OCI-LY7 (cell line): ENCODE results near the gene AGFG1. TPM values are rescaled to one million over a fixed set of nuclear protein-coding genes. Genes with fewer than 3 reads are reported as not detected.
A peak's percentile ranks its signal among the peaks of the same experiment; 100 is the strongest.

Experiments used
- BruUV-seq: library from RNA; stranded (reverse); fragments of 400-500 nt; replicated peaks from 2 replicates; lab custom pipeline; 2021; lab: Mats Ljungman, UMichigan
- CTCF ChIA-PET: fragments of 300-600 bp; sonication (Branson Sonifier 250); formaldehyde crosslinking; loops from one replicate; lab custom pipeline; 2022; ENCODE audit warnings: antibody characterized with exemption; ENCODE audit not compliant: unreplicated experiment; lab: Charles Lee
- POLR2A ChIA-PET: fragments of 300-600 bp; sonication (Branson Sonifier 250); formaldehyde crosslinking; loops from one replicate; lab custom pipeline; 2022; ENCODE audit warnings: antibody characterized with exemption; lab: Charles Lee
- DNase-seq: peaks from one replicate; pipeline ENCODE4 v3.0.0-alpha.2; 2015; ENCODE audit warnings: low spot score
- H2AFZ ChIP-seq: fragments of 200-600 bp; sonication (generic), shearing (Covaris generic); 2 replicates; pipeline ENCODE4 v1.6.1; 2014; ENCODE audit warnings: mild to moderate bottlenecking, antibody characterized with exemption, low read length, moderate library complexity
- H3K27ac ChIP-seq: fragments of 200-600 bp; sonication (generic); 2 replicates; pipeline ENCODE4 v1.5.1; 2014; ENCODE audit warnings: mixed run types, low read depth, mild to moderate bottlenecking, moderate library complexity, low read length, inconsistent platforms; ENCODE audit not compliant: poor library complexity, severe bottlenecking
- H3K36me3 ChIP-seq: fragments of 200-600 bp; sonication (generic); 2 replicates; pipeline ENCODE4 v1.6.1; 2014; ENCODE audit warnings: mild to moderate bottlenecking, antibody characterized with exemption, low read length, moderate library complexity, mixed read lengths; ENCODE audit not compliant: insufficient read depth
- H3K4me1 ChIP-seq: fragments of 200-600 bp; sonication (generic); 2 replicates; pipeline ENCODE4 v1.5.1; 2014; ENCODE audit warnings: mild to moderate bottlenecking, low read length; ENCODE audit not compliant: insufficient read depth, poor library complexity, severe bottlenecking
- H3K4me2 ChIP-seq: fragments of 200-600 bp; sonication (generic); 2 replicates; pipeline ENCODE4 v1.6.1; 2014; ENCODE audit warnings: mild to moderate bottlenecking, low read length
- H3K4me3 ChIP-seq: fragments of 200-600 bp; sonication (generic); 2 replicates; pipeline ENCODE4 v1.5.1; 2014; ENCODE audit warnings: mild to moderate bottlenecking, low read depth, low read length; ENCODE audit not compliant: poor library complexity, severe bottlenecking
- H3K79me2 ChIP-seq: fragments of 200-600 bp; sonication (generic); 2 replicates; pipeline ENCODE4 v1.6.1; 2016; ENCODE audit warnings: low read depth, mild to moderate bottlenecking, low read length, moderate library complexity, mixed read lengths; ENCODE audit not compliant: insufficient read depth
- H3K9me2 ChIP-seq: fragments of 200-600 bp; sonication (generic); 2 replicates; pipeline ENCODE4 v1.6.1; 2016; ENCODE audit warnings: mild to moderate bottlenecking, low read length, mixed read lengths; ENCODE audit not compliant: insufficient read depth
- H3K9me3 ChIP-seq: fragments of 200-600 bp; sonication (generic); 2 replicates; pipeline ENCODE4 v1.6.1; 2014; ENCODE audit warnings: mild to moderate bottlenecking, mixed run types, low read length, mixed read lengths
- H4K20me1 ChIP-seq: fragments of 200-600 bp; sonication (generic); 2 replicates; pipeline ENCODE4 v1.6.1; 2014; ENCODE audit warnings: mild to moderate bottlenecking, antibody characterized with exemption, low read length, moderate library complexity, mixed read lengths; ENCODE audit not compliant: insufficient read depth
- EZH2phosphoT487 ChIP-seq: fragments of 200-600 bp; sonication (generic); IDR thresholded peaks from 2 replicates; pipeline ENCODE4 v1.6.1; 2018; ENCODE audit warnings: low read depth, borderline replicate concordance, mild to moderate bottlenecking, mixed run types, antibody characterized with exemption, low read length, moderate library complexity, mixed read lengths
- intact Hi-C: fragments of 100-400 bp; cut with micrococcal nuclease; formaldehyde crosslinking; loops from one replicate; pipeline ENCODE4 v1.10.0; 2022; ENCODE audit not compliant: unreplicated experiment
- total RNA-seq, 2 experiments: library from RNA; depleted of rRNA in 1 of 2; stranded (reverse); fragments of >200 nt in 1 of 2; shearing (Covaris generic) in 1 of 2; gene quantifications; 2 replicates each; pipeline ENCODE4 v1.2.3, GENCODE V29; 2014 to 2022
- TF ChIP-seq, protein P1 (sequence below): fragments of 200-600 bp; sonication (generic); conservative IDR thresholded peaks from 2 replicates; pipeline ENCODE4 v1.5.1; 2014; ENCODE audit warnings: mild to moderate bottlenecking, antibody characterized with exemption, low read length, moderate library complexity, mixed read lengths

Gene AGFG1
- total RNA-seq, 2 experiments from 2014 or later = 37.6 to 65.4 TPM

DNA sequence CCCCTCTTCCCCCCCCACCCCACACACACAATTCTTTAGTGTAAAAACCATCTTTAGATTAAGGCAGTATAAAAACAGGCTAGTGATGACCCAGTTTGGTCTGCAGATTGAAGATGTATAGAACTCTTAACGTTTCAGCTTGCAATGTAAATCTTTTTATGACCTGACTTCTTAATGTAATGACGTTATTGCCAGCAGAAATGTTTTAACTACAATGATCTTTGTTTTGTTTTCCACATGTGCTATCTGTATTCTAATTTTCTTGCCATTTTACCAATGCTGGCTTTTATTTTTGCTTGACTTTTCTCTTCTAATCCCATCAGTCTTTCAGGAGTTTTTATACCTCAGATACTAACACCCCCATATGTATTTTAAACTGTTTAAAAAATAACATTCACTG is 25.2 kb downstream of the AGFG1 start:
- Histone ChIP-seq H4K20me1 (0 out of 2 replicates have a peak, but pooled peaks cover 4% of the 10 kb centered on the region), H3K4me2 (no peak overlapping the region), H3K27ac (no peak overlapping the region), H2AFZ (no peak overlapping the region), H3K79me2 (peaks cover 43% of the 10 kb centered on the region; the same call in 1 of the 2 replicates), H3K9me3 (no peaks in the 10 kb centered on the region), H3K4me3 (no peak overlapping the region), H3K36me3 (peaks cover 44% of the 10 kb centered on the region), H3K9me2 (no peaks in the 10 kb centered on the region), H3K4me1 (no peaks in the 10 kb centered on the region)
- DNase-seq = no peak
- intact Hi-C loops = no loop called here
- TF ChIP-seq, protein P1, sequence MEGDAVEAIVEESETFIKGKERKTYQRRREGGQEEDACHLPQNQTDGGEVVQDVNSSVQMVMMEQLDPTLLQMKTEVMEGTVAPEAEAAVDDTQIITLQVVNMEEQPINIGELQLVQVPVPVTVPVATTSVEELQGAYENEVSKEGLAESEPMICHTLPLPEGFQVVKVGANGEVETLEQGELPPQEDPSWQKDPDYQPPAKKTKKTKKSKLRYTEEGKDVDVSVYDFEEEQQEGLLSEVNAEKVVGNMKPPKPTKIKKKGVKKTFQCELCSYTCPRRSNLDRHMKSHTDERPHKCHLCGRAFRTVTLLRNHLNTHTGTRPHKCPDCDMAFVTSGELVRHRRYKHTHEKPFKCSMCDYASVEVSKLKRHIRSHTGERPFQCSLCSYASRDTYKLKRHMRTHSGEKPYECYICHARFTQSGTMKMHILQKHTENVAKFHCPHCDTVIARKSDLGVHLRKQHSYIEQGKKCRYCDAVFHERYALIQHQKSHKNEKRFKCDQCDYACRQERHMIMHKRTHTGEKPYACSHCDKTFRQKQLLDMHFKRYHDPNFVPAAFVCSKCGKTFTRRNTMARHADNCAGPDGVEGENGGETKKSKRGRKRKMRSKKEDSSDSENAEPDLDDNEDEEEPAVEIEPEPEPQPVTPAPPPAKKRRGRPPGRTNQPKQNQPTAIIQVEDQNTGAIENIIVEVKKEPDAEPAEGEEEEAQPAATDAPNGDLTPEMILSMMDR = no peak
- no peak for TF ChIP-seq EZH2phosphoT487
- BruUV-seq = no TSS peak
- POLR2A ChIA-PET = no interaction called here
- CTCF ChIA-PET = no interaction called here

- Histone ChIP-seq H3K79me2 (peaks cover 44% of the 10 kb centered on the region; the same call in 1 of the 2 replicates), H3K4me2 (no peak overlapping the region), H3K36me3 (peaks cover 25% of the 10 kb centered on the region), H3K9me3 (no peaks in the 10 kb centered on the region), H3K4me1 (no peaks in the 10 kb centered on the region), H3K9me2 (no peaks in the 10 kb centered on the region), H3K27ac (no peak overlapping the region), H2AFZ (no peak overlapping the region), H4K20me1 (no peaks in the 10 kb centered on the region), H3K4me3 (no peak overlapping the region)
- ChIA-PET CTCF (no interaction called here), POLR2A (interaction anchor here (1.0 to 1.6 kb wide), 4 partner anchors 13 to 294 kb away, joined by 3 to 6 read pairs (median 4); no protein-coding TSS in a partner anchor)
- DNase-seq = no peak
- no TSS peak for BruUV-seq
- TF ChIP-seq, protein P1 = no peak
- TF ChIP-seq EZH2phosphoT487 = no peak
- intact Hi-C loops = no loop called here
These were observed 27.8 kb downstream of the AGFG1 start for GRCh38 chr2:227499627-227500300.

DNA sequence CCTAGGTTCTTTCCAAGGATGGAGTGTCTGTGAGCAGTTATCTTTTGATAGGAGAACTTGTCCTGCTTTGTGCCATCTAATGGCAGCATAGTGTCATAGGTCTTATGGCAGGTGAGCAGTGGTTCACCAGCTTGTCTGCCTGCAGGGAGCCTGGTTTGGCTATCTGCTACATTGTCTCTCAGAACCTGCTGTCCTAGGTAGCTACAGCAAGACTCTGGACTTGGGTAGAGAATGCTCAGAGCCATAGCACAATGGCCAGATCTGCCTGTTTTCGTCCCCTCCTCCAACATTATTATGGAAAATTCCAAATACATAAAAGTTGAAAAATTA is 28.3 kb downstream of the AGFG1 start:
- no peak overlapping the region for H3K27ac ChIP-seq
- no peak overlapping the region for H3K4me2 ChIP-seq
- no peaks in the 10 kb centered on the region for H3K9me3 ChIP-seq
- H4K20me1 ChIP-seq = peaks cover 2% of the 10 kb centered on the region; the same call in 1 of the 2 replicates
- ChIA-PET CTCF (no interaction called here), POLR2A (interaction anchor here (1.0 to 1.6 kb wide), 3 partner anchors 12 to 293 kb away, joined by 3 to 6 read pairs (median 3); no protein-coding TSS in a partner anchor)
- H3K4me3 ChIP-seq = no peak overlapping the region
- H3K4me1 ChIP-seq = no peaks in the 10 kb centered on the region
- H3K9me2 ChIP-seq = no peaks in the 10 kb centered on the region
- no peak overlapping the region for H2AFZ ChIP-seq
- TF ChIP-seq, protein P1 = no peak
- no peak for TF ChIP-seq EZH2phosphoT487
- H3K36me3 ChIP-seq = peaks cover 20% of the 10 kb centered on the region
- DNase-seq = peak; percentile 7
- intact Hi-C loops = no loop called here
- BruUV-seq = no TSS peak
- H3K79me2 ChIP-seq = peaks cover 49% of the 10 kb centered on the region; the same call in 1 of the 2 replicates
